Transverse colon (tissue), 4 donors: ENCODE measurements around the gene AKAP5.

Experiments used
- EP300 ChIP-seq: sonication (generic); formaldehyde crosslinking; IDR thresholded peaks from one replicate; pipeline ENCODE4 v1.6.1; 2017; ENCODE audit warnings: antibody characterized with exemption, low read depth
- POLR2A ChIP-seq: fragments of 450-650 bp; IDR thresholded peaks from one replicate; pipeline ENCODE4 v1.6.1; 2016; ENCODE audit warnings: antibody characterized with exemption, mild to moderate bottlenecking, moderate library complexity
- POLR2AphosphoS5 ChIP-seq, 3 donors: sonication (generic); formaldehyde crosslinking; IDR thresholded peaks; one replicate each; pipeline ENCODE4 v1.6.1; 2016; ENCODE audit warnings: antibody characterized with exemption in 3 of 3
- TF ChIP-seq, protein P1 (sequence below), 5 experiments: fragments of 200-600 bp in 3 of 5; fragments of 450-650 bp in 2 of 5; sonication (generic) in 3 of 5; IDR thresholded peaks; 1 replicate in 2 of 5; 2 replicates in 3 of 5; pipeline ENCODE4 v1.5.1; 2016 to 2017; ENCODE audit warnings: antibody characterized with exemption in 5 of 5, inconsistent platforms in 3 of 5, mild to moderate bottlenecking in 2 of 5, moderate library complexity in 1 of 5

GRCh38 chr14:64503434-64504309, 38.4 kb downstream of the AKAP5 start, which contains the start of gene ZBTB25:
- TF ChIP-seq, protein P1, sequence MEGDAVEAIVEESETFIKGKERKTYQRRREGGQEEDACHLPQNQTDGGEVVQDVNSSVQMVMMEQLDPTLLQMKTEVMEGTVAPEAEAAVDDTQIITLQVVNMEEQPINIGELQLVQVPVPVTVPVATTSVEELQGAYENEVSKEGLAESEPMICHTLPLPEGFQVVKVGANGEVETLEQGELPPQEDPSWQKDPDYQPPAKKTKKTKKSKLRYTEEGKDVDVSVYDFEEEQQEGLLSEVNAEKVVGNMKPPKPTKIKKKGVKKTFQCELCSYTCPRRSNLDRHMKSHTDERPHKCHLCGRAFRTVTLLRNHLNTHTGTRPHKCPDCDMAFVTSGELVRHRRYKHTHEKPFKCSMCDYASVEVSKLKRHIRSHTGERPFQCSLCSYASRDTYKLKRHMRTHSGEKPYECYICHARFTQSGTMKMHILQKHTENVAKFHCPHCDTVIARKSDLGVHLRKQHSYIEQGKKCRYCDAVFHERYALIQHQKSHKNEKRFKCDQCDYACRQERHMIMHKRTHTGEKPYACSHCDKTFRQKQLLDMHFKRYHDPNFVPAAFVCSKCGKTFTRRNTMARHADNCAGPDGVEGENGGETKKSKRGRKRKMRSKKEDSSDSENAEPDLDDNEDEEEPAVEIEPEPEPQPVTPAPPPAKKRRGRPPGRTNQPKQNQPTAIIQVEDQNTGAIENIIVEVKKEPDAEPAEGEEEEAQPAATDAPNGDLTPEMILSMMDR (IDR thresholded peaks at IDR 0.05), result peak in 1 of 5 experiments; percentile 9
- TF ChIP-seq EP300 (no peak), POLR2AphosphoS5 (IDR thresholded peaks at IDR 0.05) (peak; percentile 68 to 93 (median 91)), POLR2A (peak; percentile 92)
